Liver (tissue), 9 donors: Measurements from ENCODE around the gene CYFIP1. TPM values are rescaled to one million over a fixed set of nuclear protein-coding genes. Genes with fewer than 3 reads are reported as not detected.

ENCODE experiments used
- DNase-seq: peaks from one replicate; pipeline ENCODE4 v3.0.0-alpha.2; 2017; ENCODE audit warnings: low spot score
- H3K27ac ChIP-seq, 2 donors: one replicate each; pipeline ENCODE4 v1.7.0; 2013; ENCODE audit warnings: inconsistent platforms in 2 of 2, low read length in 2 of 2, control low read depth in 1 of 2, low read depth in 1 of 2, mild to moderate bottlenecking in 1 of 2
- H3K27me3 ChIP-seq, 4 donors: one replicate each; pipeline versions ENCODE4 v1.6.1 to v1.7.0; 2013; ENCODE audit warnings: low read length in 3 of 4, inconsistent platforms in 1 of 4, mild to moderate bottlenecking in 1 of 4, moderate library complexity in 1 of 4; ENCODE audit not compliant: control insufficient read depth in 4 of 4, insufficient read depth in 4 of 4
- H3K36me3 ChIP-seq, 4 donors: one replicate each; pipeline versions ENCODE4 v1.6.1 to v1.7.0; 2013; ENCODE audit warnings: low read length in 3 of 4, mild to moderate bottlenecking in 3 of 4, low read depth in 1 of 4, moderate library complexity in 1 of 4; ENCODE audit not compliant: control insufficient read depth in 4 of 4, insufficient read depth in 3 of 4
- H3K4me1 ChIP-seq, 4 donors: one replicate each; pipeline versions ENCODE4 v1.6.1 to v1.7.0; 2013; ENCODE audit warnings: low read length in 3 of 4, mild to moderate bottlenecking in 3 of 4, moderate library complexity in 1 of 4; ENCODE audit not compliant: control insufficient read depth in 4 of 4, insufficient read depth in 4 of 4
- H3K4me3 ChIP-seq, 3 donors: one replicate each; pipeline versions ENCODE4 v1.6.1 to v1.7.0; 2013; ENCODE audit warnings: low read length in 3 of 3, control low read depth in 1 of 3, low read depth in 1 of 3, mild to moderate bottlenecking in 1 of 3
- H3K9ac ChIP-seq, 2 donors: one replicate each; pipeline ENCODE4 v1.7.0; 2013; ENCODE audit warnings: low read length in 2 of 2, mild to moderate bottlenecking in 2 of 2, moderate library complexity in 2 of 2, control low read depth in 1 of 2, low read depth in 1 of 2
- H3K9me3 ChIP-seq, 4 donors: one replicate each; pipeline versions ENCODE4 v1.6.1 to v1.7.0; 2013; ENCODE audit warnings: low read length in 3 of 4; ENCODE audit not compliant: control insufficient read depth in 4 of 4
- ATF3 ChIP-seq: IDR thresholded peaks from 2 replicates; pipeline ENCODE4 v1.6.1; 2016; ENCODE audit warnings: antibody characterized with exemption
- CTCF ChIP-seq: fragments of 150-350 bp; IDR thresholded peaks from 2 replicates; pipeline ENCODE4 v1.5.1; 2017; ENCODE audit warnings: improper control_type of control experiment, low read depth, low read length; ENCODE audit not compliant: missing input control
- EGR1 ChIP-seq, 2 donors: IDR thresholded peaks; 2 replicates each; pipeline ENCODE4 v1.6.1; 2016 to 2018; ENCODE audit warnings: antibody characterized with exemption in 2 of 2, low read depth in 2 of 2
- FOXA1 ChIP-seq: IDR thresholded peaks from 2 replicates; pipeline ENCODE4 v1.6.1; 2016; ENCODE audit warnings: antibody characterized with exemption
- FOXA2 ChIP-seq: IDR thresholded peaks from 2 replicates; pipeline ENCODE4 v1.6.1; 2016; ENCODE audit warnings: antibody characterized with exemption
- GABPA ChIP-seq, 2 donors: IDR thresholded peaks in 1 of 2; conservative IDR thresholded peaks in 1 of 2; 2 replicates each; pipeline ENCODE4 v1.6.1; 2016; ENCODE audit warnings: antibody characterized with exemption in 2 of 2, mild to moderate bottlenecking in 1 of 2, moderate library complexity in 1 of 2
- HNF4G ChIP-seq: IDR thresholded peaks from 2 replicates; pipeline ENCODE4 v1.6.1; 2016; ENCODE audit warnings: antibody characterized with exemption
- JUND ChIP-seq, 2 donors: IDR thresholded peaks; 2 replicates each; pipeline ENCODE4 v1.6.1; 2016; ENCODE audit warnings: antibody characterized with exemption in 2 of 2
- MAX ChIP-seq: IDR thresholded peaks from 2 replicates; pipeline ENCODE4 v1.6.1; 2016; ENCODE audit warnings: antibody characterized with exemption
- NR2F2 ChIP-seq: IDR thresholded peaks from 2 replicates; pipeline ENCODE4 v1.6.1; 2016; ENCODE audit warnings: antibody characterized with exemption
- RAD21 ChIP-seq, 2 donors: IDR thresholded peaks; 2 replicates each; pipeline ENCODE4 v1.6.1; 2016; ENCODE audit warnings: antibody characterized with exemption in 2 of 2, mild to moderate bottlenecking in 2 of 2
- REST ChIP-seq: IDR thresholded peaks from 2 replicates; pipeline ENCODE4 v1.6.1; 2016; ENCODE audit warnings: antibody characterized with exemption, mild to moderate bottlenecking
- RXRA ChIP-seq, 2 donors: IDR thresholded peaks; 2 replicates each; pipeline ENCODE4 v1.6.1; 2017 to 2018; ENCODE audit warnings: antibody characterized with exemption in 2 of 2, mild to moderate bottlenecking in 1 of 2
- SP1 ChIP-seq: IDR thresholded peaks from 2 replicates; pipeline ENCODE4 v1.6.1; 2018; ENCODE audit warnings: antibody characterized with exemption, mild to moderate bottlenecking
- TAF1 ChIP-seq: conservative IDR thresholded peaks from 2 replicates; pipeline ENCODE4 v1.6.1; 2016; ENCODE audit warnings: antibody characterized with exemption, mild to moderate bottlenecking
- YY1 ChIP-seq: IDR thresholded peaks from 2 replicates; pipeline ENCODE4 v1.6.1; 2016; ENCODE audit warnings: antibody characterized with exemption, mild to moderate bottlenecking
- ZBTB33 ChIP-seq: IDR thresholded peaks from 2 replicates; pipeline ENCODE4 v1.6.1; 2016; ENCODE audit warnings: antibody characterized with exemption
- WGBS: extraction: QIAGEN DNeasy Blood & Tissue Kit; methylation state at CpG from one replicate; pipeline ENCODE4 v1.1.7; 2013; 5-methylcytosine and 5-hydroxymethylcytosine counted together
- polyA plus RNA-seq, 2 donors: library from polyadenylated mRNA; stranded (reverse) in 1 of 2; unstranded in 1 of 2; fragments of 200-250 nt in 1 of 2; fragments of >200 nt in 1 of 2; fragmentation: Nextera tagmentation in 1 of 2; extraction: Ambion mirVana in 1 of 2; gene quantifications; one replicate each; pipeline versions ENCODE4 v1.2.1 to v1.2.3, GENCODE V29; 2013 to 2015
- total RNA-seq, 2 donors: library from RNA; depleted of rRNA; stranded (reverse); fragments of >200 nt; gene quantifications; one replicate each; pipeline ENCODE4 v1.2.3, GENCODE V29; 2014
- donor health status: healthy.
- donor health status: healthy.
- donor health status: healthy.
- donor health status: healthy.
- donor health status: healthy.

Gene CYFIP1
- total and polyA plus RNA-seq, 4 donors, result 13.5 to 48.3 (median 38.3) TPM

- DNase-seq, result no peak
- Histone ChIP-seq H3K36me3 (peaks cover 6 to 89% (median 45%) of the 10 kb centered on the region in 4 donors), H3K27ac (no peak overlapping the region), H3K4me3 (no peak overlapping the region), H3K9ac (no peak overlapping the region), H3K9me3 (peaks cover 0 to 4% (median 0%) of the 10 kb centered on the region in 4 donors), H3K27me3 (no peaks in the 10 kb centered on the region), H3K4me1 (no peaks in the 10 kb centered on the region)
- 97% methylated on average over 5 of the region's 5 CpGs for WGBS
- no peak for TF ChIP-seq RAD21 (IDR thresholded peaks at IDR 0.05)
- no peak for TF ChIP-seq FOXA1
Observed at GRCh38 chr15:22877117-22877516, 103.1 kb downstream of the CYFIP1 start.

- no peaks in the 10 kb centered on the region for H3K4me1 ChIP-seq
Observed at GRCh38 chr15:22874966-22875365, 105.2 kb downstream of the CYFIP1 start.

More at GRCh38 chr15:22874966-22875365, 105.2 kb downstream of the CYFIP1 start:
- Histone ChIP-seq H3K36me3 (peaks cover 6 to 84% (median 47%) of the 10 kb centered on the region in 4 donors), H3K27ac (no peak overlapping the region), H3K4me3 (no peak overlapping the region), H3K9me3 (peaks cover 0 to 4% (median 0%) of the 10 kb centered on the region in 4 donors), H3K9ac (no peak overlapping the region), H3K27me3 (no peaks in the 10 kb centered on the region)
- WGBS, result 95% methylated on average over 7 of the region's 7 CpGs
- TF ChIP-seq RXRA (IDR thresholded peaks at IDR 0.05), result no peak
- no peak for TF ChIP-seq TAF1
- TF ChIP-seq MAX, result no peak
- TF ChIP-seq CTCF, result no peak
- TF ChIP-seq GABPA (IDR thresholded peaks at IDR 0.05 in 1 of 2, conservative IDR thresholded peaks at IDR 0.05 in 1 of 2), result no peak
- no peak for TF ChIP-seq JUND (IDR thresholded peaks at IDR 0.05)
- TF ChIP-seq FOXA2, result no peak
- no peak for TF ChIP-seq EGR1 (IDR thresholded peaks at IDR 0.05; ENCODE audit: low read depth in 2 of 2)
- TF ChIP-seq ZBTB33, result no peak
- no peak for TF ChIP-seq YY1
- TF ChIP-seq FOXA1, result no peak
- no peak for TF ChIP-seq SP1
- TF ChIP-seq ATF3, result no peak
- no peak for TF ChIP-seq NR2F2
- no peak for TF ChIP-seq HNF4G
- no peak for TF ChIP-seq RAD21 (IDR thresholded peaks at IDR 0.05)
- no peak for TF ChIP-seq REST
- no peak for DNase-seq
